Measurements from ENCODE around the gene SLAMF1. TPM values are rescaled to one million over a fixed set of nuclear protein-coding genes. Genes with fewer than 3 reads are reported as not detected.

Gene SLAMF1
- total RNA-seq, 3 donors from 2014 or later (not counting 1 experiment from before 2014, with no cell fraction given), result 1.1 to 3.5 (median 2.1) TPM

- peaks cover 29% of the 10 kb centered on the region for H3K4me1 ChIP-seq (ENCODE audit: control insufficient read depth, insufficient read depth, low read length)
- H3K4me3 ChIP-seq (ENCODE audit: low read length), result no peak overlapping the region
- DNase-seq (no peak), ATAC-seq (no peak)
- intact Hi-C loops (cut with micrococcal nuclease), result no loop called here
- H3K36me3 ChIP-seq (ENCODE audit: control insufficient read depth, insufficient read depth, low read length), result no peaks in the 10 kb centered on the region
- H3K4me3 Mint-ChIP-seq, result no peak overlapping the region
- no peak overlapping the region for H3K27ac Mint-ChIP-seq
- H3K4me1 Mint-ChIP-seq, result peaks cover 28 to 41% of the 10 kb centered on the region in 2 donors
- WGBS (ENCODE audit: insufficient coverage), result 44% methylated on average over 1 of the region's 3 CpGs
- H3K27ac ChIP-seq (ENCODE audit: low read length), result no peak overlapping the region
- no peaks in the 10 kb centered on the region for H3K9me3 Mint-ChIP-seq
- no peaks in the 10 kb centered on the region for H3K36me3 Mint-ChIP-seq
- H3K27me3 ChIP-seq (ENCODE audit: control insufficient read depth, insufficient read depth, low read length), result no peaks in the 10 kb centered on the region
- TF ChIP-seq CTCF (IDR thresholded peaks at IDR 0.05), result no peak
- no peaks in the 10 kb centered on the region for H3K9me3 ChIP-seq (ENCODE audit: control insufficient read depth, insufficient read depth, low read length)
- peaks cover 5 to 18% of the 10 kb centered on the region in 2 donors for H3K27me3 Mint-ChIP-seq (ENCODE audit: low read depth in 2 of 2)
Observed at GRCh38 chr1:160624464-160624863, 22.4 kb downstream of the SLAMF1 start.

DNA sequence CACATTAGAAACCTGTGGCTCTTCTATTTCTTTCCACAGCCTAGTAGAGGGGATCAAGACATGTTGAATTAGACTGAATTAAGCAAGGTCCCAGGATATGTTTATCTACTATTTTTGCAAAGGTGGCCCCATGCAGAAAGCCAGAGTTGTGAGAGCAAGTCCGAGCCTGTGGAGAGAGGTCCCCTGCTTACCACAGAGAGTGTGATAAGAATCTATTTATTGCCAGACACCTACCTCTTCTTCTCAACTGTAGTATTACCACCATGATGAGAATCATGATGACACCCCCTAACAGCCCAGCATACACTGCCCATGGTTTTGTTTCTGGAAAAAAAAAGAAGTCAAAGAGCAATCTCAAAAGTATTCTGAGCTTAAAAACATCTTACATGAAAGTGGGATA, 23.0 kb downstream of the SLAMF1 start:
- Histone ChIP-seq H3K27ac (ENCODE audit: low read length) (no peak overlapping the region), H3K9me3 (ENCODE audit: control insufficient read depth, insufficient read depth, low read length) (no peaks in the 10 kb centered on the region), H3K27me3 (ENCODE audit: control insufficient read depth, insufficient read depth, low read length) (no peaks in the 10 kb centered on the region), H3K4me1 (ENCODE audit: control insufficient read depth, insufficient read depth, low read length) (peaks cover 23% of the 10 kb centered on the region), H3K4me3 (ENCODE audit: low read length) (no peak overlapping the region), H3K36me3 (ENCODE audit: control insufficient read depth, insufficient read depth, low read length) (no peaks in the 10 kb centered on the region)
- Mint-ChIP-seq H3K27ac (no peak overlapping the region), H3K4me1 (peaks cover 33 to 40% of the 10 kb centered on the region in 2 donors), H3K36me3 (no peaks in the 10 kb centered on the region), H3K27me3 (ENCODE audit: low read depth in 2 of 2) (peaks cover 5 to 17% of the 10 kb centered on the region in 2 donors), H3K9me3 (no peaks in the 10 kb centered on the region), H3K4me3 (no peak overlapping the region)
- WGBS (ENCODE audit: insufficient coverage), result 44% methylated on average over 1 of the region's 1 CpG
- no peak for TF ChIP-seq CTCF (IDR thresholded peaks at IDR 0.05)
- DNase-seq (no peak), ATAC-seq (peak in 1 of 3 donors; percentile 29)
- intact Hi-C loops (cut with micrococcal nuclease), result no loop called here

DNA sequence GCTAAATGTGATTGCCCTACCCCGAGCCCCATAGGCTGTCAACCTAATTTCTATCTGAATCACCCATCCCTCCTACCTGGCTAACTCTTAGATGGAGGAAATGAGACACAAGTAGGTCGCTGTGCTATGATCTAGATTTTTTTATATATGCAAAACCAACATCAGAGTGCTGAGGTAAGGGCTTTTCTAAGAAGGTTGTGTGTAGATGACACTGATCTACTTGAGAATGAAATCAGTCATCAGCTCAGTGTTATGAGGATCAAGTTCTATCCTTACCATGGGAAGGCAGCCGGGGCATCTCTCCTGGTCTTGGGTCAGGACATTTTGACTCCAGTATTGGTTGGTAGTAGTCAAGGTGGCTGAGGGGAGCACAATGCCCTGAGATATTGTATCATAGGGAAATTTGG, 23.6 kb downstream of the SLAMF1 start:
- ATAC-seq, result no peak
- H3K27ac Mint-ChIP-seq, result no peak overlapping the region
- no peak overlapping the region for H3K27ac ChIP-seq (ENCODE audit: low read length)
- no peak overlapping the region for H3K4me3 ChIP-seq (ENCODE audit: low read length)
- WGBS (ENCODE audit: insufficient coverage), result 86% methylated on average over 1 of the region's 3 CpGs
- no peak overlapping the region for H3K4me3 Mint-ChIP-seq
- peaks cover 18% of the 10 kb centered on the region for H3K4me1 ChIP-seq (ENCODE audit: control insufficient read depth, insufficient read depth, low read length)
- no peaks in the 10 kb centered on the region for H3K9me3 ChIP-seq (ENCODE audit: control insufficient read depth, insufficient read depth, low read length)
- DNase-seq, result peak in 1 of 2 donors; percentile 62
- H3K4me1 Mint-ChIP-seq, result peaks cover 35 to 36% of the 10 kb centered on the region in 2 donors
- H3K36me3 Mint-ChIP-seq, result no peaks in the 10 kb centered on the region
- H3K27me3 Mint-ChIP-seq (ENCODE audit: low read depth in 2 of 2), result peaks cover 5 to 12% of the 10 kb centered on the region in 2 donors
- no peaks in the 10 kb centered on the region for H3K36me3 ChIP-seq (ENCODE audit: control insufficient read depth, insufficient read depth, low read length)
- H3K9me3 Mint-ChIP-seq, result no peaks in the 10 kb centered on the region
- intact Hi-C loops (cut with micrococcal nuclease), result no loop called here
- no peaks in the 10 kb centered on the region for H3K27me3 ChIP-seq (ENCODE audit: control insufficient read depth, insufficient read depth, low read length)
- no peak for TF ChIP-seq CTCF (IDR thresholded peaks at IDR 0.05)

- H3K27ac Mint-ChIP-seq, result no peak overlapping the region
- no peak for DNase-seq
- no peak for ATAC-seq
- no peak for TF ChIP-seq CTCF (IDR thresholded peaks at IDR 0.05)
- no peaks in the 10 kb centered on the region for H3K9me3 Mint-ChIP-seq
- no peaks in the 10 kb centered on the region for H3K36me3 ChIP-seq (ENCODE audit: control insufficient read depth, insufficient read depth, low read length)
- H3K4me3 ChIP-seq (ENCODE audit: low read length), result no peak overlapping the region
- H3K27ac ChIP-seq (ENCODE audit: low read length), result no peak overlapping the region
- no peak overlapping the region for H3K4me3 Mint-ChIP-seq
- WGBS (ENCODE audit: insufficient coverage), result 96% methylated on average over 5 of the region's 5 CpGs
- peaks cover 5 to 12% of the 10 kb centered on the region in 2 donors for H3K27me3 Mint-ChIP-seq (ENCODE audit: low read depth in 2 of 2)
- peaks cover 30% of the 10 kb centered on the region in 2 donors for H3K4me1 Mint-ChIP-seq
- no peaks in the 10 kb centered on the region for H3K36me3 Mint-ChIP-seq
- no peaks in the 10 kb centered on the region for H3K9me3 ChIP-seq (ENCODE audit: control insufficient read depth, insufficient read depth, low read length)
- no peaks in the 10 kb centered on the region for H3K27me3 ChIP-seq (ENCODE audit: control insufficient read depth, insufficient read depth, low read length)
- intact Hi-C loops (cut with micrococcal nuclease), result no loop called here
- peaks cover 18% of the 10 kb centered on the region for H3K4me1 ChIP-seq (ENCODE audit: control insufficient read depth, insufficient read depth, low read length)
Observed at GRCh38 chr1:160622501-160623226, 24.2 kb downstream of the SLAMF1 start.
